Colonic mucosa (tissue), 4 donors: ENCODE data around the gene PYGM. TPM values are rescaled to one million over a fixed set of nuclear protein-coding genes. Genes with fewer than 3 reads are reported as not detected.

Source experiments
- DNase-seq: peaks from one replicate; pipeline ENCODE4 v3.0.0-alpha.2; 2020
- H3K27ac ChIP-seq: fragments of 200-600 bp; one replicate; pipeline ENCODE4 v1.8.0; 2021
- H3K27me3 ChIP-seq: fragments of 200-600 bp; one replicate; pipeline ENCODE4 v1.8.0; 2021
- H3K36me3 ChIP-seq: fragments of 200-600 bp; one replicate; pipeline ENCODE4 v1.8.0; 2021
- H3K4me1 ChIP-seq: fragments of 200-600 bp; one replicate; pipeline ENCODE4 v1.8.0; 2021; ENCODE audit warnings: mild to moderate bottlenecking
- H3K4me3 ChIP-seq: fragments of 200-600 bp; one replicate; pipeline ENCODE4 v1.8.0; 2021
- H3K9ac ChIP-seq, 2 donors: one replicate each; pipeline ENCODE4 v1.7.0; 2013; ENCODE audit warnings: control low read depth in 2 of 2, low read depth in 2 of 2, low read length in 2 of 2
- H3K9me3 ChIP-seq: fragments of 200-600 bp; one replicate; pipeline ENCODE4 v1.8.0; 2021
- CTCF ChIP-seq: fragments of 200-600 bp; IDR thresholded peaks from one replicate; pipeline ENCODE4 v1.8.0; 2022; ENCODE audit warnings: antibody characterized with exemption, mild to moderate bottlenecking
- intact Hi-C: fragments of 100-400 bp; cut with DNase I; formaldehyde crosslinking; loops from one replicate; pipeline ENCODE4 v1.14.1; 2022
- total RNA-seq, 2 donors: library from RNA; stranded (reverse); fragmentation: NEBNext Ultra II Directional in 1 of 2; extraction: Animal tissue kit (Norgen Biotek cat#: 25700) in 1 of 2; gene quantifications; one replicate each; pipeline ENCODE4 v1.2.1, GENCODE V29; 2021
- donor health status: healthy.
- donor health status: DM: no; HTN: no; CAD: no.
- donor health status: DM: no; HTN: no; CAD: no.

Gene PYGM
- total RNA-seq, 2 donors from 2014 or later: 1.6 to 2.7 TPM

- Histone ChIP-seq H3K9me3 (no peaks in the 10 kb centered on the region), H3K4me1 (no peaks in the 10 kb centered on the region), H3K4me3 (no peak overlapping the region), H3K36me3 (no peaks in the 10 kb centered on the region), H3K9ac (no peak overlapping the region), H3K27me3 (no peaks in the 10 kb centered on the region), H3K27ac (no peak overlapping the region)
- intact Hi-C loops: no loop called here
- no peak for DNase-seq
- TF ChIP-seq CTCF: no peak
These were observed 24.0 kb downstream of the PYGM start for GRCh38 chr11:64735725-64736259.

- H3K9me3 ChIP-seq: no peaks in the 10 kb centered on the region
- no peak overlapping the region for H3K4me3 ChIP-seq
- H3K27me3 ChIP-seq: no peaks in the 10 kb centered on the region
- no peaks in the 10 kb centered on the region for H3K4me1 ChIP-seq
- TF ChIP-seq CTCF: no peak
- no peak for DNase-seq
- H3K9ac ChIP-seq: no peak overlapping the region
- intact Hi-C loops: no loop called here
- no peaks in the 10 kb centered on the region for H3K36me3 ChIP-seq
- H3K27ac ChIP-seq: no peak overlapping the region
These were observed 24.7 kb downstream of the PYGM start for GRCh38 chr11:64734811-64735724.

- no peaks in the 10 kb centered on the region for H3K27me3 ChIP-seq
- no peak for DNase-seq
- H3K9ac ChIP-seq: no peak overlapping the region
- no peak overlapping the region for H3K27ac ChIP-seq
- no peaks in the 10 kb centered on the region for H3K4me1 ChIP-seq
- H3K36me3 ChIP-seq: no peaks in the 10 kb centered on the region
- TF ChIP-seq CTCF: no peak
- no peak overlapping the region for H3K4me3 ChIP-seq
- intact Hi-C loops: no loop called here
- H3K9me3 ChIP-seq: no peaks in the 10 kb centered on the region
These were observed 28.2 kb downstream of the PYGM start for GRCh38 chr11:64731601-64732000.

- peak; percentile 67 for DNase-seq
- H3K9ac ChIP-seq: no peak overlapping the region
- no peak overlapping the region for H3K4me3 ChIP-seq
- H3K36me3 ChIP-seq: no peaks in the 10 kb centered on the region
- no peak overlapping the region for H3K27ac ChIP-seq
- H3K4me1 ChIP-seq: no peaks in the 10 kb centered on the region
- intact Hi-C loops: no loop called here
- no peaks in the 10 kb centered on the region for H3K27me3 ChIP-seq
- no peak for TF ChIP-seq CTCF
- H3K9me3 ChIP-seq: no peaks in the 10 kb centered on the region
These were observed 29.9 kb downstream of the PYGM start for GRCh38 chr11:64729851-64730382.

- Histone ChIP-seq H3K36me3 (no peaks in the 10 kb centered on the region), H3K27ac (no peak overlapping the region), H3K27me3 (no peaks in the 10 kb centered on the region), H3K4me1 (no peaks in the 10 kb centered on the region), H3K9ac (no peak overlapping the region), H3K9me3 (no peaks in the 10 kb centered on the region), H3K4me3 (no peak overlapping the region)
- intact Hi-C loops: no loop called here
- DNase-seq: no peak
- no peak for TF ChIP-seq CTCF
These were observed 30.9 kb downstream of the PYGM start for GRCh38 chr11:64728757-64729365.
